Measurements from ENCODE around the gene UBE2D2.

Gene UBE2D2

GRCh38 chr5:139658928-139659667 lies 98.0 kb downstream of the UBE2D2 start:
- Mint-ChIP-seq H3K27me3 (ENCODE audit: low read depth) (peaks cover 6% of the 10 kb centered on the region), H3K4me3 (no peak overlapping the region), H3K27ac (no peak overlapping the region), H3K36me3 (ENCODE audit: low read depth) (no peaks in the 10 kb centered on the region), H3K4me1 (ENCODE audit: low read depth) (peaks cover 3% of the 10 kb centered on the region), H3K9me3 (no peaks in the 10 kb centered on the region)

GRCh38 chr5:139659695-139660101 lies 98.6 kb downstream of the UBE2D2 start:
- Mint-ChIP-seq H3K27me3 (ENCODE audit: low read depth) (peaks cover under 1% of the 10 kb centered on the region), H3K4me1 (ENCODE audit: low read depth) (peaks cover 3% of the 10 kb centered on the region), H3K27ac (no peak overlapping the region), H3K9me3 (no peaks in the 10 kb centered on the region), H3K36me3 (ENCODE audit: low read depth) (no peaks in the 10 kb centered on the region), H3K4me3 (no peak overlapping the region)

- Mint-ChIP-seq H3K27me3 (ENCODE audit: low read depth) (no peaks in the 10 kb centered on the region), H3K36me3 (ENCODE audit: low read depth) (no peaks in the 10 kb centered on the region), H3K9me3 (no peaks in the 10 kb centered on the region), H3K27ac (no peak overlapping the region), H3K4me3 (no peak overlapping the region), H3K4me1 (ENCODE audit: low read depth) (peaks cover 3% of the 10 kb centered on the region)
These were observed 99.2 kb downstream of the UBE2D2 start for GRCh38 chr5:139660105-139660922.

GRCh38 chr5:139660923-139661814 lies 100.0 kb downstream of the UBE2D2 start:
- peaks cover 3% of the 10 kb centered on the region for H3K4me1 Mint-ChIP-seq (ENCODE audit: low read depth)

GRCh38 chr5:139662617-139663016 lies 101.5 kb downstream of the UBE2D2 start:
- no peaks in the 10 kb centered on the region for H3K9me3 Mint-ChIP-seq
- H3K27ac Mint-ChIP-seq = no peak overlapping the region
- no peak overlapping the region for H3K4me3 Mint-ChIP-seq
- no peaks in the 10 kb centered on the region for H3K27me3 Mint-ChIP-seq (ENCODE audit: low read depth)
- H3K36me3 Mint-ChIP-seq (ENCODE audit: low read depth) = no peaks in the 10 kb centered on the region
- H3K4me1 Mint-ChIP-seq (ENCODE audit: low read depth) = peaks cover 10% of the 10 kb centered on the region

More at GRCh38 chr5:139660923-139661814, 100.0 kb downstream of the UBE2D2 start:
- H3K9me3 Mint-ChIP-seq = no peaks in the 10 kb centered on the region
- no peak overlapping the region for H3K4me3 Mint-ChIP-seq
- no peak overlapping the region for H3K27ac Mint-ChIP-seq
- H3K36me3 Mint-ChIP-seq (ENCODE audit: low read depth) = no peaks in the 10 kb centered on the region
- no peaks in the 10 kb centered on the region for H3K27me3 Mint-ChIP-seq (ENCODE audit: low read depth)

- Mint-ChIP-seq H3K27ac (no peak overlapping the region), H3K9me3 (no peaks in the 10 kb centered on the region), H3K36me3 (ENCODE audit: low read depth) (no peaks in the 10 kb centered on the region), H3K27me3 (ENCODE audit: low read depth) (no peaks in the 10 kb centered on the region), H3K4me3 (no peak overlapping the region), H3K4me1 (ENCODE audit: low read depth) (peaks cover 14% of the 10 kb centered on the region)
These were observed 102.3 kb downstream of the UBE2D2 start for GRCh38 chr5:139663207-139664085.

GRCh38 chr5:139664086-139664693 lies 103.1 kb downstream of the UBE2D2 start:
- Mint-ChIP-seq H3K27ac (no peak overlapping the region), H3K9me3 (no peaks in the 10 kb centered on the region), H3K4me1 (ENCODE audit: low read depth) (peaks cover 16% of the 10 kb centered on the region), H3K36me3 (ENCODE audit: low read depth) (no peaks in the 10 kb centered on the region), H3K27me3 (ENCODE audit: low read depth) (no peaks in the 10 kb centered on the region), H3K4me3 (no peak overlapping the region)

GRCh38 chr5:139664727-139665351 lies 103.7 kb downstream of the UBE2D2 start:
- no peaks in the 10 kb centered on the region for H3K9me3 Mint-ChIP-seq
- H3K4me1 Mint-ChIP-seq (ENCODE audit: low read depth) = peaks cover 19% of the 10 kb centered on the region
- H3K27me3 Mint-ChIP-seq (ENCODE audit: low read depth) = peaks cover 4% of the 10 kb centered on the region
- H3K27ac Mint-ChIP-seq = no peak overlapping the region
- no peaks in the 10 kb centered on the region for H3K36me3 Mint-ChIP-seq (ENCODE audit: low read depth)
- H3K4me3 Mint-ChIP-seq = no peak overlapping the region

- no peak overlapping the region for H3K4me3 Mint-ChIP-seq
- H3K4me1 Mint-ChIP-seq (ENCODE audit: low read depth) = peaks cover 25% of the 10 kb centered on the region
- no peak overlapping the region for H3K27ac Mint-ChIP-seq
- no peaks in the 10 kb centered on the region for H3K36me3 Mint-ChIP-seq (ENCODE audit: low read depth)
- H3K27me3 Mint-ChIP-seq (ENCODE audit: low read depth) = peaks cover 7% of the 10 kb centered on the region
- H3K9me3 Mint-ChIP-seq = no peaks in the 10 kb centered on the region
These were observed 104.5 kb downstream of the UBE2D2 start for GRCh38 chr5:139665626-139666025.

GRCh38 chr5:139666551-139666950 lies 105.4 kb downstream of the UBE2D2 start:
- Mint-ChIP-seq H3K36me3 (ENCODE audit: low read depth) (no peaks in the 10 kb centered on the region), H3K4me1 (ENCODE audit: low read depth) (peaks cover 26% of the 10 kb centered on the region), H3K27me3 (ENCODE audit: low read depth) (peaks cover 7% of the 10 kb centered on the region), H3K4me3 (no peak overlapping the region), H3K27ac (no peak overlapping the region), H3K9me3 (no peaks in the 10 kb centered on the region)

GRCh38 chr5:139667001-139667729 lies 106.0 kb downstream of the UBE2D2 start:
- peaks cover 26% of the 10 kb centered on the region for H3K4me1 Mint-ChIP-seq (ENCODE audit: low read depth)
- no peaks in the 10 kb centered on the region for H3K9me3 Mint-ChIP-seq
- no peak overlapping the region for H3K27ac Mint-ChIP-seq
- peaks cover 7% of the 10 kb centered on the region for H3K27me3 Mint-ChIP-seq (ENCODE audit: low read depth)
- no peaks in the 10 kb centered on the region for H3K36me3 Mint-ChIP-seq (ENCODE audit: low read depth)
- H3K4me3 Mint-ChIP-seq = peak overlapping the region; percentile 21

- Mint-ChIP-seq H3K27me3 (ENCODE audit: low read depth) (peaks cover 7% of the 10 kb centered on the region), H3K27ac (no peak overlapping the region), H3K9me3 (no peaks in the 10 kb centered on the region), H3K36me3 (ENCODE audit: low read depth) (no peaks in the 10 kb centered on the region), H3K4me3 (peak overlapping the region; percentile 42), H3K4me1 (ENCODE audit: low read depth) (peaks cover 26% of the 10 kb centered on the region)
These were observed 106.6 kb downstream of the UBE2D2 start for GRCh38 chr5:139667730-139668063.
